Measurements from ENCODE around the gene ETS1.

DNA sequence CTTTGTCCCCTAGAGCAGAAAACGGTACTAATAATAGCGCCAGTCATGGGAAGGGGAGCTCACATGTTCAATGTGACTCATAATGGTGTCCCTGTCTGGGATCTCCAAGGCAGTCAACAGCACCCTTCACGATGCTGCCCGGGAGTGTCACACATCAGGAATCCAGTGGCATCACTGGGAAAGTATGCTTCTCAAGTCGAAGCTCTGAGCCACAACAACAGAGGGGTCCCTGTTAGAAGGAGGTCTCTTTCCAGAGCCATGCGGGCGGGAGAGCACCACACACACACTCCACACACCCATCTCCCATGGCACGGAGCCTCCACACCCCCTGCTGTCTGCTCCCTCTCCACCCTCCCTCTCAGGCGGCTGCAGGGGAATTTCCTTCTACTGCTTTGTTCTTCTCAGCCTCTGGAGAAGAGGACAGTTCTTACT, 119.7 kb downstream of the ETS1 start:
- TF ChIP-seq POLR2AphosphoS5 (IDR thresholded peaks at IDR 0.05; ENCODE audit: low read depth, low read length) (peak; percentile 41; the same call in 1 of the 2 replicates), REST (IDR thresholded peaks at IDR 0.05; ENCODE audit: insufficient read depth in 1 of 2, low read depth in 2 of 2, low read length in 2 of 2) (no peak)
